Nephron (organoid): ENCODE measurements around the gene PHPT1.

Source experiments
- H3K27ac Mint-ChIP-seq, 3 experiments: 2 replicates each; pipeline ENCODE4 v1.8.0; 2020; ENCODE audit warnings: mixed read lengths in 3 of 3, mild to moderate bottlenecking in 2 of 3, moderate library complexity in 1 of 3
- H3K27me3 Mint-ChIP-seq: 2 replicates; pipeline ENCODE4 v1.8.0; 2021; ENCODE audit warnings: low read depth, mild to moderate bottlenecking, moderate library complexity, mixed read lengths
- H3K36me3 Mint-ChIP-seq: 2 replicates; pipeline ENCODE4 v1.8.0; 2020; ENCODE audit warnings: low read depth, mixed read lengths
- H3K4me1 Mint-ChIP-seq: 2 replicates; pipeline ENCODE4 v1.8.0; 2020; ENCODE audit warnings: mixed read lengths
- H3K4me3 Mint-ChIP-seq, 3 experiments: 2 replicates each; pipeline ENCODE4 v1.8.0; 2020; ENCODE audit warnings: mild to moderate bottlenecking in 3 of 3, mixed read lengths in 3 of 3, moderate library complexity in 2 of 3
- H3K9me3 Mint-ChIP-seq: 2 replicates; pipeline ENCODE4 v1.8.0; 2020; ENCODE audit warnings: mixed read lengths
- TF ChIP-seq, protein P1 (sequence below), 3 experiments: fragments of 200-600 bp; sonication (generic); IDR thresholded peaks; one replicate each; pipeline ENCODE4 v1.5.0; 2021; ENCODE audit warnings: antibody characterized with exemption in 3 of 3; ENCODE audit not compliant: unreplicated experiment in 3 of 3

The PHPT1 gene

DNA sequence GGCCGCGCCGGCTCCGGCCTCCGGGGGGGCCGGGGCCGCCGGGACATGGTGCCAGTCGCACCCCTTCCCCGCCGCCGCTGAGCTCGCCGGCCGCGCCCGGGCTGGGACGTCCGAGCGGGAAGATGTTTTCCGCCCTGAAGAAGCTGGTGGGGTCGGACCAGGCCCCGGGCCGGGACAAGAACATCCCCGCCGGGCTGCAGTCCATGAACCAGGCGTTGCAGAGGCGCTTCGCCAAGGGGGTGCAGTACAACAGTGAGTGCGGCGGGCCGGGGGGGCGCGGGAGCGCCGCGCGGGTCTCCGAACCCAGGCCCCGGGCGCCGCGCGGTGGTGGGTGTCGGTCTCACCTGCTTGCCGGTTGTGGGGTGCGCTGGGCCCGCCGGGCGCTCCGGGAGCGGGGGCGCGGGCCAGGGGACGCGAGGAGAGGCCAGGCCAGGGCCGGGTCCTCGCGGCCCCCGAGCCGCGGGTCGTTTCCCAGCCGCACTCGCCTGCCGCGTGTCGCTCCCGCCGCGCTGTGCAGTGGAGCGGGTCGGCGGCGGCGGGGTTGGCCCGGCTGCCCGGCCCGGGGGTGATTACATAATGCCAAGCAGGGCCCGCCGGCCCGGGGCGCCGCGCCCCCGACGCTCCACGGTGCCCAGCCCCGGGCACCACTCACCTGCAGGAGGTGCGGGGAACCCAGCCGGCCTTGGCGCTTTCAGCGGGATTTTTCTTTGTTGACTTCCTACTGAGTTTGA, 41.0 kb upstream of the PHPT1 start:
- H3K27me3 Mint-ChIP-seq = peaks cover 3% of the 10 kb centered on the region
- H3K4me1 Mint-ChIP-seq = peaks cover 23% of the 10 kb centered on the region
- peak overlapping the region; percentile 82 to 91 (median 89) for H3K4me3 Mint-ChIP-seq
- peak overlapping the region; percentile 59 to 87 (median 60) for H3K27ac Mint-ChIP-seq
- H3K9me3 Mint-ChIP-seq = no peaks in the 10 kb centered on the region
- peaks cover 23% of the 10 kb centered on the region for H3K36me3 Mint-ChIP-seq
- TF ChIP-seq, protein P1, sequence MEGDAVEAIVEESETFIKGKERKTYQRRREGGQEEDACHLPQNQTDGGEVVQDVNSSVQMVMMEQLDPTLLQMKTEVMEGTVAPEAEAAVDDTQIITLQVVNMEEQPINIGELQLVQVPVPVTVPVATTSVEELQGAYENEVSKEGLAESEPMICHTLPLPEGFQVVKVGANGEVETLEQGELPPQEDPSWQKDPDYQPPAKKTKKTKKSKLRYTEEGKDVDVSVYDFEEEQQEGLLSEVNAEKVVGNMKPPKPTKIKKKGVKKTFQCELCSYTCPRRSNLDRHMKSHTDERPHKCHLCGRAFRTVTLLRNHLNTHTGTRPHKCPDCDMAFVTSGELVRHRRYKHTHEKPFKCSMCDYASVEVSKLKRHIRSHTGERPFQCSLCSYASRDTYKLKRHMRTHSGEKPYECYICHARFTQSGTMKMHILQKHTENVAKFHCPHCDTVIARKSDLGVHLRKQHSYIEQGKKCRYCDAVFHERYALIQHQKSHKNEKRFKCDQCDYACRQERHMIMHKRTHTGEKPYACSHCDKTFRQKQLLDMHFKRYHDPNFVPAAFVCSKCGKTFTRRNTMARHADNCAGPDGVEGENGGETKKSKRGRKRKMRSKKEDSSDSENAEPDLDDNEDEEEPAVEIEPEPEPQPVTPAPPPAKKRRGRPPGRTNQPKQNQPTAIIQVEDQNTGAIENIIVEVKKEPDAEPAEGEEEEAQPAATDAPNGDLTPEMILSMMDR (IDR thresholded peaks at IDR 0.05; ENCODE audit: unreplicated experiment in 3 of 3) = no peak

GRCh38 chr9:136808806-136809158, 40.4 kb upstream of the PHPT1 start:
- H3K4me1 Mint-ChIP-seq = peaks cover 23% of the 10 kb centered on the region
- H3K27ac Mint-ChIP-seq = peak overlapping the region; percentile 59 to 87 (median 60)
- TF ChIP-seq, protein P1 (IDR thresholded peaks at IDR 0.05; ENCODE audit: unreplicated experiment in 3 of 3) = no peak
- peaks cover 27% of the 10 kb centered on the region for H3K36me3 Mint-ChIP-seq
- no peaks in the 10 kb centered on the region for H3K27me3 Mint-ChIP-seq
- no peaks in the 10 kb centered on the region for H3K9me3 Mint-ChIP-seq
- peak overlapping the region; percentile 82 to 91 (median 89) for H3K4me3 Mint-ChIP-seq

DNA sequence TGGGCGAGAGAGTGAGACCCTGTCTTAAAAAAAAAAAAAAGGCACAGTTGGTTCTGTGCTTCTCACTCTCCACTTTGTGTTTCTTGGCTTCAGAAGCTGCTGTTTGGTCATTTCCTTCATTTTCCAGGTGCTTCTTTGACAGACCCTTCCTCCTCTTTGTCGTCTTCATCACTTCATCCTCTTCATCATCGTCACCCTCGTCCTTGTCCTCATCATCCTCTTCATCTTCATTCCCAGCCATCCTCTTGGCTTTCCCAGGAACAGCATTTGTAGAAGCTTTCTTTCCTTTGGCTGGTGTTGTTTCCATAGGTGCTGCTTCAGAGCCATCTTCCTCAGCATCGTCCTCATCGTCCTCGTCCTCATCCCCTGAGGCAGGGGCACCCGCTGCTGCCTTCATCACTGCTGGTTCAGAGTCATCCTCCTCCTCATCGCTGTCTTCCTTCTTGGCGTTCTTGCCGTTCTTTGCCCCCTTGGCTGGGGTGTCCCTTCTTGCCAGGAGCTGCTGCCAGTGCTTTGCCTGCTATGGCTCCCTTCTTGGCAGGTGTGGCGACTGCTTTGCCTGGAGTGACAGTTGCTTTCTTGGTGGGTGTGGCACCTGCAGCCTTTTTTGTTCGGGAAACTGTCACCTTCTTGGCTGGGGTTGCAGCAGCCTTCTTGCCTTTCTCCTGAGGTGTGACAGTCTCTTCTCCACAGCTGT, 34.3 kb upstream of the PHPT1 start:
- peaks cover 16% of the 10 kb centered on the region for H3K4me1 Mint-ChIP-seq
- TF ChIP-seq, protein P1 (IDR thresholded peaks at IDR 0.05; ENCODE audit: unreplicated experiment in 3 of 3) = no peak
- peak overlapping the region in 1 of 3 experiments; percentile 47 for H3K27ac Mint-ChIP-seq
- H3K27me3 Mint-ChIP-seq = no peaks in the 10 kb centered on the region
- peak overlapping the region in 1 of 3 experiments; percentile 7 for H3K4me3 Mint-ChIP-seq
- H3K36me3 Mint-ChIP-seq = peaks cover 53% of the 10 kb centered on the region
- no peaks in the 10 kb centered on the region for H3K9me3 Mint-ChIP-seq

DNA sequence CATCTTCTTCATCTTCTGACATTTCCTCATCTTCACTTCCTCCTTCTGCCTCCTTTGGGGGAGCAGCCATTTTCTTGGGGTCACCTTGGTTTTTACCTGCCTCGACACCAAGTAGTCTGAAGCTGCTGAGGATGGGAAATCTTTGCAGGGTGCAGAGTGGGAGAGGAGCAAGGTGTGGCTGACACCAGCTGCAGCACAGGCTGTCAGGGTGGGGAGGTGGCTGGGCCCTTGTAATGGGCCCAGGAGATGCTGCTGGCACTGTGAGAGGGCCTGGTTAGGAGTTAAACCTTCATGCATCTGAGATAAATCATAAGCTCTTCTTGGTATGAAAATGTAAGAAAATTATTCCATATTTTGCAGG, 33.8 kb upstream of the PHPT1 start:
- TF ChIP-seq, protein P1 (IDR thresholded peaks at IDR 0.05; ENCODE audit: unreplicated experiment in 3 of 3) = no peak
- no peaks in the 10 kb centered on the region for H3K27me3 Mint-ChIP-seq
- H3K36me3 Mint-ChIP-seq = peaks cover 49% of the 10 kb centered on the region
- no peak overlapping the region for H3K4me3 Mint-ChIP-seq
- no peak overlapping the region for H3K27ac Mint-ChIP-seq
- no peaks in the 10 kb centered on the region for H3K9me3 Mint-ChIP-seq
- peaks cover 12% of the 10 kb centered on the region for H3K4me1 Mint-ChIP-seq

DNA sequence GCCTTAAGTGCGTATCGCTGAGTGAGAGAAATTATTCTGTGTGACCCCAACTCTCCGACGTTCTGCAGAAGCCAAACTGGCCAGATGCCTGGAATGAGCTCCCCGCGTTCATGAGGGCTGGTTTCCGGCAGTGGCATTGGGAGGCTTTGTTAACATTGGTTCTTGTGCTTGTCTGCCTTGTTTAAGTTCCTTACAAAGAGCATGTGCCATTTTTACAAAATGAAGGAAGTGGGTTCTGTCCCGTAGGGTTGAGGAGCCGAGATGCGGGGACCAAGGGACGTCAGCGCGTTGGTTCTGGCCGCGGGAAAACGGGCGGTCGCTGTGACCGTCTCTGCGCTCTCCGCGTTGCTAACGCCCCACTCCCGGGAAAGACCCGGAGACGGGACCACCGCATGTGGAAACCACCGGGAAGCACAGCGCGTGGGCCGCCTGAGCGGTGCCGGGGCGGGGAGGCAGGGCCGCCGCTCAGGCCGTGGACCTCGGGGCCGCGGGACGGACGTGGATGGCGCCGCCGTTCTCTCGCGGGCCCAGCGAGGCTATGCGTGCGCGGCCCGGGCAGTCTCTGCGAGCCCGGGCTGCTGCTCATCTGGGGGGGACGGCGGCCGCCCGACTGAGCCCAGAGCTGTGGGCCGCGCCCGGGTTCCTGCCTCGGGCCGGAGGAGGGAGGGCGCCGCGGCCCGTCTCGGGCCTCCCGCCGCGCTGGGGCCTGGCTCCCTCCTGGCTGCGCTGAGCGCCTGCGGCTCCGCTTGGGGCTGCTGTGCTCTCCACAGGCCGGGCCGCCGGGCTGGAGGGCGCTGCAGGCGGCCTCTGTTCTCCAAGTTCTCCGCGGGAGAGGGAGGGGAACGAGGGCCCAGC, 28.0 kb upstream of the PHPT1 start:
- H3K4me1 Mint-ChIP-seq = peaks cover 12% of the 10 kb centered on the region
- no peaks in the 10 kb centered on the region for H3K27me3 Mint-ChIP-seq
- H3K27ac Mint-ChIP-seq = peak overlapping the region; percentile 75 to 92 (median 84)
- no peaks in the 10 kb centered on the region for H3K9me3 Mint-ChIP-seq
- peak overlapping the region; percentile 71 to 79 (median 74) for H3K4me3 Mint-ChIP-seq
- TF ChIP-seq, protein P1 (IDR thresholded peaks at IDR 0.05; ENCODE audit: unreplicated experiment in 3 of 3) = no peak
- H3K36me3 Mint-ChIP-seq = peaks cover 29% of the 10 kb centered on the region
